ENCODE measurements around the gene CRYGD. TPM values are rescaled to one million over a fixed set of nuclear protein-coding genes. Genes with fewer than 3 reads are reported as not detected.

Gene CRYGD
- total and polyA plus RNA-seq, 9 of the 15 experiments (the other 6 are each of a cell fraction or from before 2014, with no cell fraction given) = not detected

DNA sequence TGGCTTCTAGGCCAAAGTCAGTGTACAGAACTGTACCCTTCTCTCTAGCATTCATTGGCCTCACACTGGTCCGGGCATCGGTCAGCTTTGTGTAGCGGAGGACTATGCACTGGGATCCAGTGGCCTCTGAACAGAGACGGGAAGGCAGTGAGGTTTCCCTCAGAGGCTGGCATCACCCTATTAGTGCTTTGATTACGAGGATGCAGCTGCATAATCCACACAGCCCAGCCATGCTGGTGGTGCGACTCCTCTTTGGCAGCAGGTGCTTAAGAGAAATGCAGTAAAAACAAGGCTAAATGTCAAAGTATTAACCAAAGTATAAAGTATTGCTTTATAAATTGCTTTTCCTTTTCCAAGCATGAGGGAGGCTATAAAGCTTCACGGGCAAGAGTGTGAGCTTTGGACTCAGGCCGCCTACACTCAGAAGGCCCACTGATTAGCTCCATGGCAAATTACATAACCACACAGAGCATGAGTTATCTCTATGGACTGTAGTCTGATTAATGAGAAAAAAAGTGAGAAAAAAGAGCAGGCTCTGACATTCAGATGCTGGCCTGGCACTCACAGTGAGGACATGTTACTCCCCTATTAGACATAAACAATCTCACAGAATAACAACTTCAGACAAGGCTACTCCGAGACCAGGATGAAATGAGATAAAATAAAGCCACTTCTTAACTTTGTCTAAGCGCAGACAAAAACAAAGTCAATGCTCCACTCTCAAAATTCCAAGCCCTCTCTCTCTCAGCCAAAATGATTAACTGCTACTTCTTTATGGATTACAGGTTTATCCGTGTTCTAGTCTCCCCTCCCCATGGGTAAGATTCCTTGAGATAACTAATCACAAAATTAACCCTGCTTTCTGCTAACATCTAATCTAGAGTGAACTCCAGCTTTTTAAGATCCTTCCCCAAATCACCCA is 11.7 kb upstream of the CRYGD start:
- no peak overlapping the region for H3K4me3 ChIP-seq
- in situ Hi-C loops (cut with MboI) = no loop called here
- no peak overlapping the region for H2AFZ ChIP-seq (ENCODE audit: low read depth, low read length)
- FAIRE-seq (no peak), ATAC-seq (no peak), DNase-seq (ENCODE audit: extremely low read depth in 1 of 4, low spot score in 3 of 4) (no peak)
- CTCF ChIA-PET (ENCODE audit: low intra/inter-chr PET ratio) = no interaction called here
- intact Hi-C loops (cut with micrococcal nuclease) = no loop called here
- no peaks in the 10 kb centered on the region for H3K27me3 ChIP-seq (ENCODE audit: control insufficient read depth in 2 of 2, insufficient read depth in 2 of 2, low read length in 2 of 2)
- POLR2A ChIA-PET = interaction anchor here (0.5 kb wide), 2 partner anchors 13 to 131 kb away, joined by 3 read pairs; no protein-coding TSS in a partner anchor
- no peak overlapping the region for H3K4me2 ChIP-seq (ENCODE audit: insufficient read depth, low read length)
- no TSS peak for BruUV-seq (replicated peaks)
- no peaks in the 10 kb centered on the region for H3K36me3 ChIP-seq (ENCODE audit: control insufficient read depth, insufficient read depth, low read length)
- 55% methylated on average over 10 of the region's 11 CpGs for WGBS (ENCODE audit: insufficient coverage, low coverage, missing lambda C conversion rate)
- TF ChIP-seq CBX3 (IDR thresholded peaks at IDR 0.05; ENCODE audit: borderline replicate concordance in 1 of 2, low read length in 2 of 2) (no peak), KLF16 (IDR thresholded peaks at IDR 0.05) (no peak), NCOR1 (IDR thresholded peaks at IDR 0.05) (no peak)
- no peaks in the 10 kb centered on the region for H3K9me3 ChIP-seq (replicated peaks; ENCODE audit: control insufficient read depth, insufficient read depth, low read depth, low read length)
- no peaks in the 10 kb centered on the region for H4K20me1 ChIP-seq (replicated peaks; ENCODE audit: control insufficient read depth, insufficient read depth, low read length)
- no peaks in the 10 kb centered on the region for H3K4me1 ChIP-seq (replicated peaks in 1 of 2; ENCODE audit: control insufficient read depth in 2 of 2, insufficient read depth in 2 of 2, low read length in 2 of 2)
- H3K9ac ChIP-seq (ENCODE audit: insufficient read depth in 1 of 2, low read depth in 2 of 2, low read length in 2 of 2) = no peak overlapping the region
- no peak overlapping the region for H3K27ac ChIP-seq (ENCODE audit: extremely low read depth, low read depth, low read length)
- H3K79me2 ChIP-seq (ENCODE audit: control insufficient read depth, insufficient read depth, low read length) = no peaks in the 10 kb centered on the region
- H3K9me1 ChIP-seq (ENCODE audit: control insufficient read depth, insufficient read depth, low read length) = no peaks in the 10 kb centered on the region

DNA sequence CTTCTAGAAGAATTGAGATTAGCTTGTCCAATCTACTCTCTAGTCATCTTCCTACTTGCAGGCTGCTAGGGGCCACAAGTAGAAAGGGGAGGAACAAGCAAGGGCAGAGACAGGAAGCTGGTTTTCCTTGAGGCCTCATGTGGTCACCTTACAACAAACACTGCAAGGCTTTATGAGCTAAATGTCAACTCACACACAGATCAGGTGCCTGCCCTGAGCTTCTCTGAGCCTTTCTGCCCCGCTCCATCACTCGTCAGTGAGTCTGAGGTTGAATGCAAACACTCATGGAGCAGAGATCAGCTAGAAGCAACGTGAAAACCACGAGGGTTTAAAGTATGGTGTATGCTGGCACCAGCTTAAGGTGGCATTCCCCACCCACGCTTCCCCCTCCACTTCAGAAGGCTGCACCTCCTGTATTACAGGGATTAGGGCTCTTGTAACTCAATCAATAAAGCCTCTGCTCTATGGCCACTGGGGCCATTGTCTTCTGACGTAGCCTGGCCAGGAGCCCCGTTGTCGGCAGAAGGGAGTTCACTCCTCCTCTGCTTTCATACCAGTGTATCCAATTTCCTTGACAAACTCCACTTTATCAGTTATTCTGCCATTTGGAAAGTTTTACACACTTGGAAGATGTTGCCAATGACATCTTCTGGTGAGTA is 10.7 kb upstream of the CRYGD start:
- no peak for FAIRE-seq
- DNase-seq (ENCODE audit: extremely low read depth in 1 of 4, low spot score in 3 of 4) = no peak
- 7% methylated on average over 7 of the region's 8 CpGs for WGBS (ENCODE audit: insufficient coverage, low coverage, missing lambda C conversion rate)
- TF ChIP-seq, protein P1, sequence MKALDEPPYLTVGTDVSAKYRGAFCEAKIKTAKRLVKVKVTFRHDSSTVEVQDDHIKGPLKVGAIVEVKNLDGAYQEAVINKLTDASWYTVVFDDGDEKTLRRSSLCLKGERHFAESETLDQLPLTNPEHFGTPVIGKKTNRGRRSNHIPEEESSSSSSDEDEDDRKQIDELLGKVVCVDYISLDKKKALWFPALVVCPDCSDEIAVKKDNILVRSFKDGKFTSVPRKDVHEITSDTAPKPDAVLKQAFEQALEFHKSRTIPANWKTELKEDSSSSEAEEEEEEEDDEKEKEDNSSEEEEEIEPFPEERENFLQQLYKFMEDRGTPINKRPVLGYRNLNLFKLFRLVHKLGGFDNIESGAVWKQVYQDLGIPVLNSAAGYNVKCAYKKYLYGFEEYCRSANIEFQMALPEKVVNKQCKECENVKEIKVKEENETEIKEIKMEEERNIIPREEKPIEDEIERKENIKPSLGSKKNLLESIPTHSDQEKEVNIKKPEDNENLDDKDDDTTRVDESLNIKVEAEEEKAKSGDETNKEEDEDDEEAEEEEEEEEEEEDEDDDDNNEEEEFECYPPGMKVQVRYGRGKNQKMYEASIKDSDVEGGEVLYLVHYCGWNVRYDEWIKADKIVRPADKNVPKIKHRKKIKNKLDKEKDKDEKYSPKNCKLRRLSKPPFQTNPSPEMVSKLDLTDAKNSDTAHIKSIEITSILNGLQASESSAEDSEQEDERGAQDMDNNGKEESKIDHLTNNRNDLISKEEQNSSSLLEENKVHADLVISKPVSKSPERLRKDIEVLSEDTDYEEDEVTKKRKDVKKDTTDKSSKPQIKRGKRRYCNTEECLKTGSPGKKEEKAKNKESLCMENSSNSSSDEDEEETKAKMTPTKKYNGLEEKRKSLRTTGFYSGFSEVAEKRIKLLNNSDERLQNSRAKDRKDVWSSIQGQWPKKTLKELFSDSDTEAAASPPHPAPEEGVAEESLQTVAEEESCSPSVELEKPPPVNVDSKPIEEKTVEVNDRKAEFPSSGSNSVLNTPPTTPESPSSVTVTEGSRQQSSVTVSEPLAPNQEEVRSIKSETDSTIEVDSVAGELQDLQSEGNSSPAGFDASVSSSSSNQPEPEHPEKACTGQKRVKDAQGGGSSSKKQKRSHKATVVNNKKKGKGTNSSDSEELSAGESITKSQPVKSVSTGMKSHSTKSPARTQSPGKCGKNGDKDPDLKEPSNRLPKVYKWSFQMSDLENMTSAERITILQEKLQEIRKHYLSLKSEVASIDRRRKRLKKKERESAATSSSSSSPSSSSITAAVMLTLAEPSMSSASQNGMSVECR (CRISPR knock-in tag; IDR thresholded peaks at IDR 0.05) = no peak
- TF ChIP-seq ZNF175 (CRISPR knock-in tag; IDR thresholded peaks at IDR 0.05; ENCODE audit: low read depth) = no peak
- TF ChIP-seq, protein P2, sequence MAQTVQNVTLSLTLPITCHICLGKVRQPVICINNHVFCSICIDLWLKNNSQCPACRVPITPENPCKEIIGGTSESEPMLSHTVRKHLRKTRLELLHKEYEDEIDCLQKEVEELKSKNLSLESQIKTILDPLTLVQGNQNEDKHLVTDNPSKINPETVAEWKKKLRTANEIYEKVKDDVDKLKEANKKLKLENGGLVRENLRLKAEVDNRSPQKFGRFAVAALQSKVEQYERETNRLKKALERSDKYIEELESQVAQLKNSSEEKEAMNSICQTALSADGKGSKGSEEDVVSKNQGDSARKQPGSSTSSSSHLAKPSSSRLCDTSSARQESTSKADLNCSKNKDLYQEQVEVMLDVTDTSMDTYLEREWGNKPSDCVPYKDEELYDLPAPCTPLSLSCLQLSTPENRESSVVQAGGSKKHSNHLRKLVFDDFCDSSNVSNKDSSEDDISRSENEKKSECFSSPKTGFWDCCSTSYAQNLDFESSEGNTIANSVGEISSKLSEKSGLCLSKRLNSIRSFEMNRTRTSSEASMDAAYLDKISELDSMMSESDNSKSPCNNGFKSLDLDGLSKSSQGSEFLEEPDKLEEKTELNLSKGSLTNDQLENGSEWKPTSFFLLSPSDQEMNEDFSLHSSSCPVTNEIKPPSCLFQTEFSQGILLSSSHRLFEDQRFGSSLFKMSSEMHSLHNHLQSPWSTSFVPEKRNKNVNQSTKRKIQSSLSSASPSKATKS (CRISPR knock-in tag; IDR thresholded peaks at IDR 0.05) = no peak
- no peak for TF ChIP-seq EP400 (IDR thresholded peaks at IDR 0.05)

More for the DNA sequence above, 10.7 kb upstream of the CRYGD start:
- CTCF ChIA-PET (ENCODE audit: low intra/inter-chr PET ratio) = no interaction called here
- Histone ChIP-seq H3K27me3 (ENCODE audit: control insufficient read depth in 2 of 2, insufficient read depth in 2 of 2, low read length in 2 of 2) (no peaks in the 10 kb centered on the region), H3K9me1 (ENCODE audit: control insufficient read depth, insufficient read depth, low read length) (no peaks in the 10 kb centered on the region), H3K9me3 (replicated peaks; ENCODE audit: control insufficient read depth, insufficient read depth, low read depth, low read length) (no peaks in the 10 kb centered on the region), H2AFZ (ENCODE audit: low read depth, low read length) (peak overlapping the region; percentile 45; the same call in 1 of the 2 replicates), H3K36me3 (ENCODE audit: control insufficient read depth, insufficient read depth, low read length) (no peaks in the 10 kb centered on the region), H3K27ac (ENCODE audit: extremely low read depth, low read depth, low read length) (no peak overlapping the region), H3K4me3 (no peak overlapping the region), H3K9ac (ENCODE audit: insufficient read depth in 1 of 2, low read depth in 2 of 2, low read length in 2 of 2) (no peak overlapping the region), H4K20me1 (replicated peaks; ENCODE audit: control insufficient read depth, insufficient read depth, low read length) (no peaks in the 10 kb centered on the region), H3K4me2 (ENCODE audit: insufficient read depth, low read length) (no peak overlapping the region), H3K79me2 (ENCODE audit: control insufficient read depth, insufficient read depth, low read length) (no peaks in the 10 kb centered on the region), H3K4me1 (replicated peaks in 1 of 2; ENCODE audit: control insufficient read depth in 2 of 2, insufficient read depth in 2 of 2, low read length in 2 of 2) (no peaks in the 10 kb centered on the region)
- no TSS peak for BruUV-seq (replicated peaks)
- intact Hi-C loops (cut with micrococcal nuclease) (no loop called here), in situ Hi-C loops (cut with MboI) (no loop called here)
- POLR2A ChIA-PET = interaction anchor here (0.6 kb wide), 1 partner anchor 13 kb away, joined by 4 read pairs; no protein-coding TSS in a partner anchor
- no peak for ATAC-seq

Measured in K562 (cell line).